HL-60 (cell line): ENCODE measurements around the gene DRC3.

Source experiments
- POLR2AphosphoS5 ChIP-seq: IDR thresholded peaks from 2 replicates; pipeline ENCODE4 v1.6.1; 2012; ENCODE audit warnings: low read depth
- TF ChIP-seq, protein P1 (sequence below): IDR thresholded peaks from one replicate; pipeline ENCODE4 v1.5.1; 2011; ENCODE audit warnings: low read length, control low read depth, inconsistent platforms; ENCODE audit not compliant: insufficient read depth
- TF ChIP-seq, protein P2 (sequence below): IDR thresholded peaks from 2 replicates; pipeline ENCODE4 v1.6.1; 2012; ENCODE audit warnings: low read depth; ENCODE audit not compliant: insufficient replicate concordance

DNA sequence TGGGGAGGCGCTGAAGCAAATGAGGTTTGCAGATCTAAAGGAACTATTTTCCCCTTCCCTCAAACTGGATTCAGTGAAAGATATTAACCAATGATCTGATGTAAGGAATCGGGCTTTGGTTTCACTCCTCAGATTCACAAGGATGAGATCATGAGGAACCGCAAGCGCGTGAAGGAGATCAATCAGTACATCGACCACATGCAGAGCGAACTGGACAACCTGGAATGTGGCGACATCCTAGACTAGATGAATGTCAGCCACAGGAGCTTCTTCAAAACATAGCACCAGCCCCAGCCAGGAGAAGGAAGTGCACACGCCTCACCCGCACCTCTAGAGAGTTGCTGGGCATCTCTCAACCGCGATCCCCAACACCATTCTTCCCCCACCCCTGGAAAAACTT, 43.8 kb downstream of the DRC3 start:
- TF ChIP-seq, protein P1, sequence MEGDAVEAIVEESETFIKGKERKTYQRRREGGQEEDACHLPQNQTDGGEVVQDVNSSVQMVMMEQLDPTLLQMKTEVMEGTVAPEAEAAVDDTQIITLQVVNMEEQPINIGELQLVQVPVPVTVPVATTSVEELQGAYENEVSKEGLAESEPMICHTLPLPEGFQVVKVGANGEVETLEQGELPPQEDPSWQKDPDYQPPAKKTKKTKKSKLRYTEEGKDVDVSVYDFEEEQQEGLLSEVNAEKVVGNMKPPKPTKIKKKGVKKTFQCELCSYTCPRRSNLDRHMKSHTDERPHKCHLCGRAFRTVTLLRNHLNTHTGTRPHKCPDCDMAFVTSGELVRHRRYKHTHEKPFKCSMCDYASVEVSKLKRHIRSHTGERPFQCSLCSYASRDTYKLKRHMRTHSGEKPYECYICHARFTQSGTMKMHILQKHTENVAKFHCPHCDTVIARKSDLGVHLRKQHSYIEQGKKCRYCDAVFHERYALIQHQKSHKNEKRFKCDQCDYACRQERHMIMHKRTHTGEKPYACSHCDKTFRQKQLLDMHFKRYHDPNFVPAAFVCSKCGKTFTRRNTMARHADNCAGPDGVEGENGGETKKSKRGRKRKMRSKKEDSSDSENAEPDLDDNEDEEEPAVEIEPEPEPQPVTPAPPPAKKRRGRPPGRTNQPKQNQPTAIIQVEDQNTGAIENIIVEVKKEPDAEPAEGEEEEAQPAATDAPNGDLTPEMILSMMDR = no peak
- TF ChIP-seq, protein P2, sequence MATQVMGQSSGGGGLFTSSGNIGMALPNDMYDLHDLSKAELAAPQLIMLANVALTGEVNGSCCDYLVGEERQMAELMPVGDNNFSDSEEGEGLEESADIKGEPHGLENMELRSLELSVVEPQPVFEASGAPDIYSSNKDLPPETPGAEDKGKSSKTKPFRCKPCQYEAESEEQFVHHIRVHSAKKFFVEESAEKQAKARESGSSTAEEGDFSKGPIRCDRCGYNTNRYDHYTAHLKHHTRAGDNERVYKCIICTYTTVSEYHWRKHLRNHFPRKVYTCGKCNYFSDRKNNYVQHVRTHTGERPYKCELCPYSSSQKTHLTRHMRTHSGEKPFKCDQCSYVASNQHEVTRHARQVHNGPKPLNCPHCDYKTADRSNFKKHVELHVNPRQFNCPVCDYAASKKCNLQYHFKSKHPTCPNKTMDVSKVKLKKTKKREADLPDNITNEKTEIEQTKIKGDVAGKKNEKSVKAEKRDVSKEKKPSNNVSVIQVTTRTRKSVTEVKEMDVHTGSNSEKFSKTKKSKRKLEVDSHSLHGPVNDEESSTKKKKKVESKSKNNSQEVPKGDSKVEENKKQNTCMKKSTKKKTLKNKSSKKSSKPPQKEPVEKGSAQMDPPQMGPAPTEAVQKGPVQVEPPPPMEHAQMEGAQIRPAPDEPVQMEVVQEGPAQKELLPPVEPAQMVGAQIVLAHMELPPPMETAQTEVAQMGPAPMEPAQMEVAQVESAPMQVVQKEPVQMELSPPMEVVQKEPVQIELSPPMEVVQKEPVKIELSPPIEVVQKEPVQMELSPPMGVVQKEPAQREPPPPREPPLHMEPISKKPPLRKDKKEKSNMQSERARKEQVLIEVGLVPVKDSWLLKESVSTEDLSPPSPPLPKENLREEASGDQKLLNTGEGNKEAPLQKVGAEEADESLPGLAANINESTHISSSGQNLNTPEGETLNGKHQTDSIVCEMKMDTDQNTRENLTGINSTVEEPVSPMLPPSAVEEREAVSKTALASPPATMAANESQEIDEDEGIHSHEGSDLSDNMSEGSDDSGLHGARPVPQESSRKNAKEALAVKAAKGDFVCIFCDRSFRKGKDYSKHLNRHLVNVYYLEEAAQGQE = no peak
- TF ChIP-seq POLR2AphosphoS5 = no peak
